ENCODE measurements around the gene DNAAF9. TPM values are rescaled to one million over a fixed set of nuclear protein-coding genes. Genes with fewer than 3 reads are reported as not detected.
A peak's percentile ranks its signal among the peaks of the same experiment; 100 is the strongest.

DNAAF9 gene
- total RNA-seq, result 10 to 100 TPM; 29.5 to 51.9 (median 41.4) TPM

DNA sequence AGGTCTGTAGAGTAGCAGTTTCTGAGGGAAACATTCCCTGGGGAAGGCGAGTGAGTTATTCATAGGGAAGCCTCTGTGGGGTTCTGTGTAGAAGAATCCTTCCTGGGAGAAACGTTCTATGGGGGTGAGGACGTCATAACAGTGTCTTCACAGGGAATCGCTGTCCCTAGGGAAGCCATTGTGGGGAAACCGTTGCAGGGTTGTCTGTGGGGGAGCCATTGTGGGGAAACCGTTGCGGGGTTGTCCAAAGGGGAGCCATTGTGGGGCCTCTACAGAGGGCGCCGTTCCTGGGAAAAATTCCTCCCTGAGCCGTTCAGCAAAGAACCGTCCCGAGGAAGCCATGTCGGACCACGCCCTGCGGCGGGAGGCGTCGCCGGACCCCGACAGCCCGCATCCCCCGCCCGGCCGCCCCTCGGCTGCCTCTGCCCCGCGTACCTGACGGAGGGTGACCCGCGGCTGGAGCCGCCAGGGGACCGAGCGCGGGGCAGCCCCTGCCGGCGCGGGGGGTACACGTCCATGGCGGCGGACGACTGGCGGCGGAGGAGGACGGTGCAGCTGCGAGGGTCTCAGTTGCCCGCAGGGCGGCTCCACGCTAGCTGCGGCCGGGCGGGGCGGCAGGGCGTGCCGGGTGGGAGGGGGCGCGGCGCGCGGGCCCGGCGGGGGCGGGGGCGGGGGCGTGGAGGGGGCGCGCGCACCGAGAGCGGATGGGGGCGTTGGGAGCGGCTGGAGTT, at the start of gene DNAAF9:
Gene DNAAF9 (minus strand): TSS at position 630 of the 731 bp plus-strand sequence. CDS start 112 bp downstream, at position 518.
- peaks cover 15 to 33% (median 31%) of the 10 kb centered on the region in 4 donors for H3K4me1 ChIP-seq
- peak within 1 kb of the TSS; percentile 91 to 99 (median 96) for H3K4me3 ChIP-seq
- TF ChIP-seq POLR2A (IDR thresholded peaks at IDR 0.05; ENCODE audit: low read depth), result no peak
- TF ChIP-seq, protein P1, sequence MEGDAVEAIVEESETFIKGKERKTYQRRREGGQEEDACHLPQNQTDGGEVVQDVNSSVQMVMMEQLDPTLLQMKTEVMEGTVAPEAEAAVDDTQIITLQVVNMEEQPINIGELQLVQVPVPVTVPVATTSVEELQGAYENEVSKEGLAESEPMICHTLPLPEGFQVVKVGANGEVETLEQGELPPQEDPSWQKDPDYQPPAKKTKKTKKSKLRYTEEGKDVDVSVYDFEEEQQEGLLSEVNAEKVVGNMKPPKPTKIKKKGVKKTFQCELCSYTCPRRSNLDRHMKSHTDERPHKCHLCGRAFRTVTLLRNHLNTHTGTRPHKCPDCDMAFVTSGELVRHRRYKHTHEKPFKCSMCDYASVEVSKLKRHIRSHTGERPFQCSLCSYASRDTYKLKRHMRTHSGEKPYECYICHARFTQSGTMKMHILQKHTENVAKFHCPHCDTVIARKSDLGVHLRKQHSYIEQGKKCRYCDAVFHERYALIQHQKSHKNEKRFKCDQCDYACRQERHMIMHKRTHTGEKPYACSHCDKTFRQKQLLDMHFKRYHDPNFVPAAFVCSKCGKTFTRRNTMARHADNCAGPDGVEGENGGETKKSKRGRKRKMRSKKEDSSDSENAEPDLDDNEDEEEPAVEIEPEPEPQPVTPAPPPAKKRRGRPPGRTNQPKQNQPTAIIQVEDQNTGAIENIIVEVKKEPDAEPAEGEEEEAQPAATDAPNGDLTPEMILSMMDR (IDR thresholded peaks at IDR 0.05), result peak in 2 of 3 experiments; percentile 20 to 57
- no peaks in the 10 kb centered on the region for H3K27me3 ChIP-seq
- WGBS, result 0% methylated on average over 7 of the region's 71 CpGs
- H3K9me3 ChIP-seq, result no peaks in the 10 kb centered on the region
- H3K36me3 ChIP-seq, result no peaks in the 10 kb centered on the region
- no peak for DNase-seq (ENCODE audit: extremely low spot score)
- intact Hi-C loops (cut with DNase I), result loop anchor here (5.0 kb wide), 1 partner anchor 65 kb away; the partner anchor contains the start of gene ATRN
- peak within 1 kb of the TSS; percentile 94 to 97 (median 95) for H3K27ac ChIP-seq (replicated peaks in 1 of 4)

DNA sequence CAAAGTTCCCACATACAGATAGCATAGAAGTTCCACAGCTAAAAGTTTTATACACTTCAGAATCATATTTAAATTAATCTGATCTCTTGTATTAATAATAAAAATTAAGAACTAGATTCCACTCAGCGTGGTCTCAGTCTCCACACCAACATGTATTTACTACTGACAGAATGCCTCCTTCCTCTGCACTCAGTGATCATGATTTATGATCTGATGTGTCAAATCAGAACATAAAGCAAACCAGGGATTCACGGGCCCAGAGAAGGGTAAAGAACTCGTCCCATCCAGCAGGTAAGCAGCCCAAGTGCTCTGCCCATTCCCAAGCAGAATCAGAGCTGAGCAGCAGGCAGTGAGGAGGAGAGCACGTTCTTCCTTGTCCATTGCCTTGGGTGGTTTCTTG, 49.2 kb upstream of the DNAAF9 start:
- no peak overlapping the region for H3K27ac ChIP-seq (replicated peaks in 1 of 4)
- intact Hi-C loops (cut with DNase I), result no loop called here
- H3K36me3 ChIP-seq, result no peaks in the 10 kb centered on the region
- no peak for DNase-seq (ENCODE audit: extremely low spot score)
- no peak overlapping the region for H3K4me3 ChIP-seq
- WGBS, result 57% methylated on average over 4 of the region's 4 CpGs
- no peaks in the 10 kb centered on the region for H3K9me3 ChIP-seq
- H3K4me1 ChIP-seq, result no peaks in the 10 kb centered on the region
- TF ChIP-seq, protein P1 (IDR thresholded peaks at IDR 0.05), result no peak
- TF ChIP-seq EP300 (IDR thresholded peaks at IDR 0.05) (no peak), POLR2A (IDR thresholded peaks at IDR 0.05; ENCODE audit: low read depth) (no peak), POLR2AphosphoS5 (IDR thresholded peaks at IDR 0.05) (no peak)
- H3K27me3 ChIP-seq, result peaks cover 0 to 2% (median 0%) of the 10 kb centered on the region in 4 donors

DNA sequence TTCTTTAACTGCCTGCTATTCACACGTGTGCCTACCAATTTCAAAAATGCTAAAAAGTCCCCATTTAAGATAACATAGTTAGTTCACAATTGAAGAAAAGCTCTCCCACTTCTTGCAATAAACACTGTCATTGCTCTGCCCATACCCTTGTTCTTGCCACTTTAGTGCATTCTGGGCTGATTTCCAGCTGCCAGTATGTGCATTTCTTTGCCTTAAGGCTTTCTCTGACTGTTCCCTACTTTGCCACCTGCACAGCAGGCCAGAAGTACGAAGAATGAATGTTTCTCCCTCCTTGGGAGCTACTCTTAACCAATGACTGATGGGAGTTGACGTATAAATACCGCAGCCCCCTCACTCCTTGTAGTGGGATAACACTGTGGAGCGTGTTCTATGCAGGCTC, 47.4 kb upstream of the DNAAF9 start:
- H3K27ac ChIP-seq (replicated peaks in 1 of 4), result no peak overlapping the region

DNA sequence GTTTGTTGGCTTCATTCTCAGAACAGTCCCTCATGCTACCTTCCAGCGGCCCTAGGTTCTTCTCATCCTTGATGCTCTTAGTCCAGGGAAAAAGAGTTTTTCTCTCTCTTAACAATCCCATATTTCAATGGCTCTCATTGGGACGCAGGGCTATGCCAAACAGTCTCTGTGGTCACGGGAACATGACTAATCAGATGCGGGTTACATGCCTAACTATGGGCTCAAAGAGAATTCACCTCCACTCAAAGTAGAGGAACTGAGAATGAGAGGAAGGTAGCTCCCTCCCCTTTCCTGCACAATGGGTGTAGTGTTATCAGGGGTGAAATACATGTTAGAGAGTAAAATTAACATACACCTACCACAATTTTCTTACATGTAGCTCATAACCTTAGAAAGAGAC, 45.2 kb upstream of the DNAAF9 start:
- no peak overlapping the region for H3K4me3 ChIP-seq
- TF ChIP-seq, protein P1 (IDR thresholded peaks at IDR 0.05), result no peak
- TF ChIP-seq POLR2A (IDR thresholded peaks at IDR 0.05; ENCODE audit: low read depth) (no peak), EP300 (IDR thresholded peaks at IDR 0.05) (no peak), POLR2AphosphoS5 (IDR thresholded peaks at IDR 0.05) (no peak)
- H3K36me3 ChIP-seq, result no peaks in the 10 kb centered on the region
- intact Hi-C loops (cut with DNase I), result no loop called here
- H3K27me3 ChIP-seq, result peaks cover 0 to 2% (median 0%) of the 10 kb centered on the region in 4 donors
- H3K4me1 ChIP-seq, result no peaks in the 10 kb centered on the region
- DNase-seq (ENCODE audit: extremely low spot score), result no peak
- WGBS, result 72% methylated on average over 4 of the region's 4 CpGs
- H3K27ac ChIP-seq (replicated peaks in 1 of 4), result no peak overlapping the region
- H3K9me3 ChIP-seq, result no peaks in the 10 kb centered on the region

More for the DNA sequence above, 47.4 kb upstream of the DNAAF9 start:
- H3K27me3 ChIP-seq, result peaks cover 0 to 2% (median 0%) of the 10 kb centered on the region in 4 donors
- no peaks in the 10 kb centered on the region for H3K9me3 ChIP-seq
- no peak overlapping the region for H3K4me3 ChIP-seq
- no peaks in the 10 kb centered on the region for H3K4me1 ChIP-seq
- DNase-seq (ENCODE audit: extremely low spot score), result no peak
- TF ChIP-seq, protein P1 (IDR thresholded peaks at IDR 0.05), result no peak
- TF ChIP-seq POLR2A (IDR thresholded peaks at IDR 0.05; ENCODE audit: low read depth) (no peak), EP300 (IDR thresholded peaks at IDR 0.05) (no peak), POLR2AphosphoS5 (IDR thresholded peaks at IDR 0.05) (no peak)
- H3K36me3 ChIP-seq, result no peaks in the 10 kb centered on the region
- intact Hi-C loops (cut with DNase I), result no loop called here
- 79% methylated on average over 5 of the region's 5 CpGs for WGBS

All from esophagus muscularis mucosa (tissue), 4 donors.